Spleen (tissue), 11 donors: ENCODE data around the gene MYL4. TPM values are rescaled to one million over a fixed set of nuclear protein-coding genes. Genes with fewer than 3 reads are reported as not detected.

Source experiments
- DNase-seq: peaks from one replicate; pipeline ENCODE4 v3.0.0-alpha.2; 2020
- H3K27ac ChIP-seq, 8 donors: fragments of 200-600 bp; sonication (generic) in 7 of 8; 1 replicate in 4 of 8; 2 replicates in 4 of 8; pipeline versions ENCODE4 v1.5.0 to v1.8.0; 2016 to 2021; ENCODE audit warnings: inconsistent platforms in 4 of 8, mild to moderate bottlenecking in 4 of 8, moderate library complexity in 1 of 8
- H3K27me3 ChIP-seq, 7 donors: fragments of 200-600 bp; sonication (generic) in 6 of 7; replicated peaks in 1 of 7; 1 replicate in 4 of 7; 2 replicates in 3 of 7; pipeline versions ENCODE4 v1.5.0 to v1.8.0; 2016 to 2021; ENCODE audit warnings: inconsistent platforms in 3 of 7, mild to moderate bottlenecking in 1 of 7
- H3K36me3 ChIP-seq, 6 donors: fragments of 200-600 bp; sonication (generic) in 5 of 6; 1 replicate in 4 of 6; 2 replicates in 2 of 6; pipeline versions ENCODE4 v1.5.0 to v1.8.0; 2016 to 2021; ENCODE audit warnings: inconsistent platforms in 2 of 6
- H3K4me1 ChIP-seq, 6 donors: fragments of 200-600 bp; sonication (generic) in 5 of 6; 1 replicate in 3 of 6; 2 replicates in 3 of 6; pipeline versions ENCODE4 v1.5.0 to v1.8.0; 2016 to 2021; ENCODE audit warnings: inconsistent platforms in 3 of 6
- H3K4me3 ChIP-seq, 8 donors: fragments of 200-600 bp; sonication (generic) in 7 of 8; 1 replicate in 4 of 8; 2 replicates in 4 of 8; pipeline versions ENCODE4 v1.5.0 to v1.8.0; 2016 to 2021; ENCODE audit warnings: inconsistent platforms in 4 of 8, mild to moderate bottlenecking in 4 of 8, moderate library complexity in 2 of 8
- H3K9me3 ChIP-seq, 8 donors: fragments of 200-600 bp; sonication (generic) in 7 of 8; 1 replicate in 4 of 8; 2 replicates in 4 of 8; pipeline versions ENCODE4 v1.5.0 to v1.8.0; 2016 to 2021; ENCODE audit warnings: inconsistent platforms in 4 of 8
- POLR2A ChIP-seq, 3 donors: fragments of 450-650 bp; IDR thresholded peaks; one replicate each; pipeline ENCODE4 v1.5.1; 2017; ENCODE audit warnings: antibody characterized with exemption in 3 of 3, mild to moderate bottlenecking in 1 of 3
- POLR2AphosphoS5 ChIP-seq, 3 donors: sonication (generic); formaldehyde crosslinking; IDR thresholded peaks; one replicate each; pipeline ENCODE4 v1.5.1; 2017; ENCODE audit warnings: antibody characterized with exemption in 3 of 3
- WGBS, 5 donors: extraction: QIAGEN DNeasy Blood & Tissue Kit in 3 of 5; methylation state at CpG; one replicate each; pipeline versions ENCODE4 v1.1.5 to v1.1.7; 2013 to 2018; 5-methylcytosine and 5-hydroxymethylcytosine counted together
- intact Hi-C: fragments of 100-400 bp; cut with DNase I; formaldehyde crosslinking; loops from one replicate; pipeline ENCODE4 v1.15.0; 2023; ENCODE audit warnings: low total_unique reads
- polyA plus RNA-seq, 3 donors: library from polyadenylated mRNA; stranded (reverse); fragments of 200-250 nt; gene quantifications; one replicate each; pipeline ENCODE4 v1.2.1, GENCODE V29; 2013
- total RNA-seq, 7 donors: library from RNA; depleted of rRNA in 3 of 7; stranded (reverse); fragments of >200 nt in 3 of 7; fragmentation: NEBNext Ultra II Directional in 4 of 7; extraction: Animal tissue kit (Norgen Biotek cat#: 25700) in 4 of 7; gene quantifications; one replicate each; pipeline versions ENCODE4 v1.1.0 to v1.2.1, GENCODE V29; 2016 to 2021
- TF ChIP-seq, protein P1 (sequence below), 11 experiments: fragments of 200-600 bp in 7 of 11; fragments of 450-650 bp in 4 of 11; sonication (generic) in 4 of 11; IDR thresholded peaks in 8 of 11; conservative IDR thresholded peaks in 3 of 11; 1 replicate in 7 of 11; 2 replicates in 4 of 11; pipeline versions ENCODE4 v1.4.0 to v1.8.0; 2016 to 2021; ENCODE audit warnings: antibody characterized with exemption in 11 of 11, inconsistent platforms in 4 of 11, mild to moderate bottlenecking in 1 of 11
- donor health status: healthy with polysubstance abuse.
- donor health status: DM: no; HTN: no; CAD: no; lungs with moderate emphysema.
- donor health status: DM: no; HTN: no; CAD: no.
- donor health status: Bipolar disorder and iron deficiency.
- donor health status: healthy.
- donor health status: DM: no; HTN: no; CAD: no.
- donor health status: DM: yes; HTN: yes; CAD: no.

The MYL4 gene
- total and polyA plus RNA-seq, 10 donors: 0.39 to 8.3 (median 2.6) TPM

DNA sequence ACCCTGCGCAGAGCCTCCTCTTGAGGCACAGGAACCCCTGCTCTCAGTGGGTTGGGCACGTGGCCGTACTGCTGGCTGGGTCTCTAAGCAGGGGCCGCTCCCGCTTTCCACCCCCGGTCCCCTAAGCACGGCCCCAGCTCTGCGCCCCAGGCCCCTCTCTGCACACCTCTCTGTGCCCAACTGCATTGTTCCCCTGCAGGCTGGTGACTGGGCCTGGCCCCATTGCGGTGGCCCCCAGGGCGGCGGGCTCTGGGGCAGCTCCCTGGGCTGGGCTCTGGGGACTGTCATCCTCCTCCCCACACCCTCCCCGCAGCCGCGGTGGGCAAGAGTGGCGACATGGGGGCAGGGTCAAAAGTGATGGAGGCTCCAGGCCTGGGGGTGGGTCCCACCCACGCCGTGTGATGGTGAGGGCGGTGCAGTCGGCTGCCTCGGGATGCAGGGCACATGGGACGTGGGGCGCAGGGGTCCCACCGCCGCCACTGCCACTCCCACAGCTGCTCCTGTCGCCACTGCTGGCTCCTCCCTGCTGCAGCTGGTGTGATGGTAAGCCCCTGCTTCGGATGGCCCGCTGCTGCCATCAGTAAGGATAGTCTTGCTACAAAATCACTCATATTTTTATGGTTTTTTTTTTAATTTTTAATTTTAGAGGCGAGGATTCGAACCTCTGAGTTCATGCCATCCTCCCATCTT lies 29.3 kb downstream of the MYL4 start:
- H3K9me3 ChIP-seq: peaks cover 0 to 13% (median 4%) of the 10 kb centered on the region in 8 donors
- H3K4me1 ChIP-seq: peaks cover 12 to 20% (median 17%) of the 10 kb centered on the region in 6 donors
- H3K4me3 ChIP-seq: no peak overlapping the region
- H3K27me3 ChIP-seq: no peaks in the 10 kb centered on the region
- H3K27ac ChIP-seq: no peak overlapping the region
- WGBS, 5 donors: 88 to 97% (median 92%) methylated on average over 13 to 29 of the region's 29 CpGs
- no peak for TF ChIP-seq POLR2A (IDR thresholded peaks at IDR 0.05)
- no peak for TF ChIP-seq POLR2AphosphoS5 (IDR thresholded peaks at IDR 0.05)
- TF ChIP-seq, protein P1, sequence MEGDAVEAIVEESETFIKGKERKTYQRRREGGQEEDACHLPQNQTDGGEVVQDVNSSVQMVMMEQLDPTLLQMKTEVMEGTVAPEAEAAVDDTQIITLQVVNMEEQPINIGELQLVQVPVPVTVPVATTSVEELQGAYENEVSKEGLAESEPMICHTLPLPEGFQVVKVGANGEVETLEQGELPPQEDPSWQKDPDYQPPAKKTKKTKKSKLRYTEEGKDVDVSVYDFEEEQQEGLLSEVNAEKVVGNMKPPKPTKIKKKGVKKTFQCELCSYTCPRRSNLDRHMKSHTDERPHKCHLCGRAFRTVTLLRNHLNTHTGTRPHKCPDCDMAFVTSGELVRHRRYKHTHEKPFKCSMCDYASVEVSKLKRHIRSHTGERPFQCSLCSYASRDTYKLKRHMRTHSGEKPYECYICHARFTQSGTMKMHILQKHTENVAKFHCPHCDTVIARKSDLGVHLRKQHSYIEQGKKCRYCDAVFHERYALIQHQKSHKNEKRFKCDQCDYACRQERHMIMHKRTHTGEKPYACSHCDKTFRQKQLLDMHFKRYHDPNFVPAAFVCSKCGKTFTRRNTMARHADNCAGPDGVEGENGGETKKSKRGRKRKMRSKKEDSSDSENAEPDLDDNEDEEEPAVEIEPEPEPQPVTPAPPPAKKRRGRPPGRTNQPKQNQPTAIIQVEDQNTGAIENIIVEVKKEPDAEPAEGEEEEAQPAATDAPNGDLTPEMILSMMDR (IDR thresholded peaks at IDR 0.05 in 8 of 11, conservative IDR thresholded peaks at IDR 0.05 in 3 of 11): no peak
- DNase-seq: no peak
- intact Hi-C loops: no loop called here
- no peaks in the 10 kb centered on the region for H3K36me3 ChIP-seq

DNA sequence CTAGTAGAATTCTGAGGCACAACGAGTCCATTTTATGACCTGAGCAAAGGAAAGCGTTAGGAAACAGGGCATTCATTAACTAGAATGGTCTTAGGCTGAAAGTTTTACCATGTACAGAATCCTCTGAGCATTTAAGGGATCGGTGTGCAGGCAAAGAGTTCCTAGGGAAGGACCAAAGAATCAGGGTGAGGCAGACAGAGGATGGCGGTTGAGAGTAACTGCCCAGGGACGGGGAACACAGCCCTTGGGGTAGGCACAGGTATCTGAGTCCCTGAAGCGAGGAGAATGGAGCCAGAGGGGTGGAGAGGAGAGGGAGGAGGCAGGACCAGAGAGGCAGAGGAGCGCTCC lies 30.4 kb downstream of the MYL4 start:
- no peak overlapping the region for H3K4me3 ChIP-seq
- TF ChIP-seq, protein P1 (IDR thresholded peaks at IDR 0.05 in 8 of 11, conservative IDR thresholded peaks at IDR 0.05 in 3 of 11): no peak
- no peak for TF ChIP-seq POLR2AphosphoS5 (IDR thresholded peaks at IDR 0.05)
- no peak for TF ChIP-seq POLR2A (IDR thresholded peaks at IDR 0.05)
- peaks cover 0 to 13% (median 4%) of the 10 kb centered on the region in 8 donors for H3K9me3 ChIP-seq
- no peaks in the 10 kb centered on the region for H3K27me3 ChIP-seq
- 88 to 91% (median 89%) methylated on average over 7 of the region's 7 CpGs for WGBS, 5 donors
- peak overlapping the region in 7 of 8 donors; percentile 18 to 81 (median 67) for H3K27ac ChIP-seq
- DNase-seq: no peak
- intact Hi-C loops: no loop called here
- peaks cover 12 to 22% (median 19%) of the 10 kb centered on the region in 6 donors for H3K4me1 ChIP-seq
- no peaks in the 10 kb centered on the region for H3K36me3 ChIP-seq

DNA sequence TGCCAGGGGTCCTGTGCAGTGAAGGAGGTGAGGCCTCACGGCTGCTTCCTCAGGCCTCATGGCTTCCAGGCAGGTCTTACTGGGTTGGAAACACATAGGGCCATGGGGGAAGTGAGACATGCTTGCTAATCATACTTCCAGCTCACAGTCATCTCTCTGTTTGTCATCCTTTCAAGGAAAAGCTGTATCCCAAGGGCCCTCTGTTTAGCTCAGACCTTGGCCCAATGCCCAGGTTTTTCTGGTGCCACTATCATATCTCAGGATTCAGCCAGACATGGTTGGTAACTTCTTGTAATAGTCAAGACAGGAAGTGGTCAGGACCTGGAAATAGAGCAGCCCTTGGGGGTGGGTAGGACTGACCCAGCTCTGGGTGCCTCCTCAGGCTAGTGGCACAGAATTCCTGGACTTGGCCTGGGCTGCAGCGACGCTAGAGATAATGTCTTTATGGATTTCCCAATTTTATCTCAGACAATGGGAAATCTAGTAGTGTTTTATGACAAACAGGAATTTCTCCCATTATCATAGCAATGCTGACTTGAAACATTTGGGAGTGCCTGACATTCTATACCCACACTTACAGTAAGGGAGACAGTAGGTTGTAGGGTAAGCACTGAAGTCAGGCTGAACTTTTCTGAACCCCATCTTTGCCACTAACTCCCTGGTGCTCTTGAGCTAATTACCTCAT lies 31.0 kb downstream of the MYL4 start:
- peaks cover 0 to 13% (median 4%) of the 10 kb centered on the region in 8 donors for H3K9me3 ChIP-seq
- TF ChIP-seq POLR2A (IDR thresholded peaks at IDR 0.05) (no peak), POLR2AphosphoS5 (IDR thresholded peaks at IDR 0.05) (peak in 1 of 3 donors; percentile 42)
- TF ChIP-seq, protein P1 (IDR thresholded peaks at IDR 0.05 in 8 of 11, conservative IDR thresholded peaks at IDR 0.05 in 3 of 11): no peak
- H3K27ac ChIP-seq: peak overlapping the region in 7 of 8 donors; percentile 18 to 81 (median 67)
- no peak overlapping the region for H3K4me3 ChIP-seq
- no peaks in the 10 kb centered on the region for H3K27me3 ChIP-seq
- intact Hi-C loops: no loop called here
- peaks cover 12 to 23% (median 19%) of the 10 kb centered on the region in 6 donors for H3K4me1 ChIP-seq
- no peak for DNase-seq
- WGBS, 5 donors: 33 to 52% (median 39%) methylated on average over 3 of the region's 3 CpGs
- H3K36me3 ChIP-seq: no peaks in the 10 kb centered on the region

DNA sequence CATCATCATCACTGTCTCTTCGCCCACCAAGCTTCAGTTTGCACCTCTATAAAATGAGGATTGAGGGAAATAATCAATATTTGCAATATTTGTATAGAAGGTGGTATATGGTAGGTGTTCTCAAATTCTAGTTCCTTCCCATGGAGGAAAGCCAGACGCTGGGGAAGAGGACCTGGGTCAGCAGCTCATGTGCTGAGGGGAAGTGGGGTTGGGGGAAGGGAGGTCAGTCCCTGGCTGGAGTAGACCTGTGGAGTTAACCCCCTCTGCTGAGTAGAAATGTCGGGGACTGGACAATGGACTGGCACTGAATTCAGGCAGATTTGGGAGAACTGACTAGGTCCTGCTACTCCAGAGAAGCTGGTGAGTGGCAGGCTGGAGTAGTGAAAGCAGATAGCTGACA lies 31.7 kb downstream of the MYL4 start:
- Histone ChIP-seq H3K36me3 (no peaks in the 10 kb centered on the region), H3K4me3 (no peak overlapping the region), H3K9me3 (peaks cover 0 to 13% (median 4%) of the 10 kb centered on the region in 8 donors), H3K27ac (peak overlapping the region in 5 of 8 donors; percentile 64 to 81 (median 67)), H3K4me1 (peaks cover 12 to 23% (median 19%) of the 10 kb centered on the region in 6 donors), H3K27me3 (no peaks in the 10 kb centered on the region)
- intact Hi-C loops: no loop called here
- WGBS, 5 donors: 62 to 71% (median 68%) methylated on average over 3 of the region's 3 CpGs
- DNase-seq: no peak
- TF ChIP-seq POLR2AphosphoS5 (IDR thresholded peaks at IDR 0.05) (no peak), POLR2A (IDR thresholded peaks at IDR 0.05) (no peak)
- TF ChIP-seq, protein P1 (IDR thresholded peaks at IDR 0.05 in 8 of 11, conservative IDR thresholded peaks at IDR 0.05 in 3 of 11): no peak
